Measurements from ENCODE around the gene RAB30. TPM values are rescaled to one million over a fixed set of nuclear protein-coding genes. Genes with fewer than 3 reads are reported as not detected.
A peak's percentile ranks its signal among the peaks of the same experiment; 100 is the strongest.

The RAB30 gene
- total RNA-seq, 1 donor from 2014 or later: 12.3 TPM

GRCh38 chr11:83002053-83002452 lies 69.6 kb downstream of the RAB30 start:
- H3K27ac Mint-ChIP-seq: peak overlapping the region; percentile 43

GRCh38 chr11:83000381-83000780 lies 71.3 kb downstream of the RAB30 start:
- Histone ChIP-seq H3K9me3 (ENCODE audit: low read depth) (no peaks in the 10 kb centered on the region), H3K36me3 (no peaks in the 10 kb centered on the region), H4K20me1 (ENCODE audit: low read depth) (no peaks in the 10 kb centered on the region), H3K4me1 (no peaks in the 10 kb centered on the region), H3K27me3 (no peaks in the 10 kb centered on the region), H3F3A (ENCODE audit: low read depth) (no peaks in the 10 kb centered on the region), H3K4me2 (no peak overlapping the region), H3K9ac (no peak overlapping the region), H2AFZ (replicated peaks) (no peak overlapping the region), H3K79me2 (ENCODE audit: low read depth) (no peaks in the 10 kb centered on the region), H3K4me3 (no peak overlapping the region), H3K27ac (no peak overlapping the region)
- no peak for DNase-seq (ENCODE audit: low spot score)
- TF ChIP-seq, protein P1, sequence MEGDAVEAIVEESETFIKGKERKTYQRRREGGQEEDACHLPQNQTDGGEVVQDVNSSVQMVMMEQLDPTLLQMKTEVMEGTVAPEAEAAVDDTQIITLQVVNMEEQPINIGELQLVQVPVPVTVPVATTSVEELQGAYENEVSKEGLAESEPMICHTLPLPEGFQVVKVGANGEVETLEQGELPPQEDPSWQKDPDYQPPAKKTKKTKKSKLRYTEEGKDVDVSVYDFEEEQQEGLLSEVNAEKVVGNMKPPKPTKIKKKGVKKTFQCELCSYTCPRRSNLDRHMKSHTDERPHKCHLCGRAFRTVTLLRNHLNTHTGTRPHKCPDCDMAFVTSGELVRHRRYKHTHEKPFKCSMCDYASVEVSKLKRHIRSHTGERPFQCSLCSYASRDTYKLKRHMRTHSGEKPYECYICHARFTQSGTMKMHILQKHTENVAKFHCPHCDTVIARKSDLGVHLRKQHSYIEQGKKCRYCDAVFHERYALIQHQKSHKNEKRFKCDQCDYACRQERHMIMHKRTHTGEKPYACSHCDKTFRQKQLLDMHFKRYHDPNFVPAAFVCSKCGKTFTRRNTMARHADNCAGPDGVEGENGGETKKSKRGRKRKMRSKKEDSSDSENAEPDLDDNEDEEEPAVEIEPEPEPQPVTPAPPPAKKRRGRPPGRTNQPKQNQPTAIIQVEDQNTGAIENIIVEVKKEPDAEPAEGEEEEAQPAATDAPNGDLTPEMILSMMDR (IDR thresholded peaks at IDR 0.05): no peak
- no peak for TF ChIP-seq EZH2phosphoT487 (IDR thresholded peaks at IDR 0.05)
- TF ChIP-seq EZH2 (IDR thresholded peaks at IDR 0.05): no peak
- peaks cover 21% of the 10 kb centered on the region for H3K4me1 Mint-ChIP-seq
- no peak overlapping the region for H3K4me3 Mint-ChIP-seq
- no peak overlapping the region for H3K27ac Mint-ChIP-seq
- peaks cover 3% of the 10 kb centered on the region for H3K27me3 Mint-ChIP-seq (ENCODE audit: insufficient read depth, low read depth)
- peaks cover 2% of the 10 kb centered on the region for H3K36me3 Mint-ChIP-seq
- H3K9me3 Mint-ChIP-seq: peaks cover 2% of the 10 kb centered on the region

More at GRCh38 chr11:83002053-83002452, 69.6 kb downstream of the RAB30 start:
- Histone ChIP-seq H4K20me1 (ENCODE audit: low read depth) (no peaks in the 10 kb centered on the region), H3K4me2 (no peak overlapping the region), H3K79me2 (ENCODE audit: low read depth) (no peaks in the 10 kb centered on the region), H3K27me3 (no peaks in the 10 kb centered on the region), H3K4me1 (no peaks in the 10 kb centered on the region), H3K36me3 (no peaks in the 10 kb centered on the region), H3K27ac (no peak overlapping the region), H3K9me3 (ENCODE audit: low read depth) (no peaks in the 10 kb centered on the region), H3K9ac (no peak overlapping the region), H2AFZ (replicated peaks) (no peak overlapping the region), H3F3A (ENCODE audit: low read depth) (peaks cover 3% of the 10 kb centered on the region), H3K4me3 (no peak overlapping the region)
- peaks cover 2% of the 10 kb centered on the region for H3K9me3 Mint-ChIP-seq
- no peak overlapping the region for H3K4me3 Mint-ChIP-seq
- H3K4me1 Mint-ChIP-seq: peaks cover 22% of the 10 kb centered on the region
- TF ChIP-seq, protein P1 (IDR thresholded peaks at IDR 0.05): no peak
- TF ChIP-seq EZH2phosphoT487 (IDR thresholded peaks at IDR 0.05) (no peak), EZH2 (IDR thresholded peaks at IDR 0.05) (no peak)
- peaks cover 3% of the 10 kb centered on the region for H3K27me3 Mint-ChIP-seq (ENCODE audit: insufficient read depth, low read depth)
- DNase-seq (ENCODE audit: low spot score): no peak
- peaks cover 2% of the 10 kb centered on the region for H3K36me3 Mint-ChIP-seq

GRCh38 chr11:82999232-82999631 lies 72.5 kb downstream of the RAB30 start:
- H3K27ac Mint-ChIP-seq: no peak overlapping the region
- H3K27ac ChIP-seq: no peak overlapping the region

More at GRCh38 chr11:82999232-82999631, 72.5 kb downstream of the RAB30 start:
- no peak overlapping the region for H2AFZ ChIP-seq (replicated peaks)
- no peak overlapping the region for H3K4me2 ChIP-seq
- no peak overlapping the region for H3K9ac ChIP-seq
- H3K79me2 ChIP-seq (ENCODE audit: low read depth): no peaks in the 10 kb centered on the region
- Mint-ChIP-seq H3K27me3 (ENCODE audit: insufficient read depth, low read depth) (peaks cover 3% of the 10 kb centered on the region), H3K4me1 (peaks cover 21% of the 10 kb centered on the region), H3K4me3 (no peak overlapping the region), H3K36me3 (peaks cover 2% of the 10 kb centered on the region), H3K9me3 (peaks cover 2% of the 10 kb centered on the region)
- no peaks in the 10 kb centered on the region for H3K36me3 ChIP-seq
- no peaks in the 10 kb centered on the region for H3F3A ChIP-seq (ENCODE audit: low read depth)
- H4K20me1 ChIP-seq (ENCODE audit: low read depth): no peaks in the 10 kb centered on the region
- DNase-seq (ENCODE audit: low spot score): no peak
- no peaks in the 10 kb centered on the region for H3K4me1 ChIP-seq
- TF ChIP-seq EZH2 (IDR thresholded peaks at IDR 0.05) (no peak), EZH2phosphoT487 (IDR thresholded peaks at IDR 0.05) (no peak)
- TF ChIP-seq, protein P1 (IDR thresholded peaks at IDR 0.05): no peak
- H3K4me3 ChIP-seq: no peak overlapping the region
- no peaks in the 10 kb centered on the region for H3K9me3 ChIP-seq (ENCODE audit: low read depth)
- no peaks in the 10 kb centered on the region for H3K27me3 ChIP-seq

All from neural progenitor cell (in vitro differentiated cells).